Left ventricle myocardium inferior (tissue), 1 donor: ENCODE results near the gene TEKT5. TPM values are rescaled to one million over a fixed set of nuclear protein-coding genes. Genes with fewer than 3 reads are reported as not detected.

Experiments
- DNase-seq: peaks from one replicate; pipeline ENCODE4 v3.0.0-alpha.2; 2020
- H3K27ac ChIP-seq: fragments of 200-600 bp; replicated peaks from 2 replicates; pipeline ENCODE4 v1.8.0; 2021
- H3K27me3 ChIP-seq: fragments of 200-600 bp; 2 replicates; pipeline ENCODE4 v1.8.0; 2021; ENCODE audit warnings: low read depth
- H3K36me3 ChIP-seq: fragments of 200-600 bp; 2 replicates; pipeline ENCODE4 v1.8.0; 2021
- H3K4me1 ChIP-seq: fragments of 200-600 bp; 2 replicates; pipeline ENCODE4 v1.8.0; 2021
- H3K4me3 ChIP-seq: fragments of 200-600 bp; 2 replicates; pipeline ENCODE4 v1.8.0; 2021; ENCODE audit warnings: mild to moderate bottlenecking, moderate library complexity
- H3K9me3 ChIP-seq: fragments of 200-600 bp; replicated peaks from 2 replicates; pipeline ENCODE4 v1.8.0; 2021
- CTCF ChIP-seq: fragments of 200-600 bp; IDR thresholded peaks from 2 replicates; pipeline ENCODE4 v1.8.0; 2021; ENCODE audit warnings: antibody characterized with exemption, mild to moderate bottlenecking, borderline replicate concordance
- intact Hi-C: fragments of 100-400 bp; cut with micrococcal nuclease; formaldehyde crosslinking; loops from one replicate; pipeline ENCODE4 v1.11.0; 2022
- total RNA-seq: library from RNA; stranded (reverse); fragmentation: NEBNext Ultra II Directional; extraction: Animal tissue kit (Norgen Biotek cat#: 25700); gene quantifications from one replicate; pipeline ENCODE4 v1.2.1, GENCODE V29; 2021
- donor health status: DM: no; HTN: yes; CAD: no; lungs with severe emphysema.

Gene TEKT5
- total RNA-seq, 1 donor from 2014 or later, result not detected

GRCh38 chr16:10678655-10679054 lies 16.1 kb downstream of the TEKT5 start:
- H3K27me3 ChIP-seq, result no peaks in the 10 kb centered on the region
- TF ChIP-seq CTCF, result no peak
- intact Hi-C loops, result no loop called here
- H3K9me3 ChIP-seq, result no peaks in the 10 kb centered on the region
- H3K27ac ChIP-seq, result no peak overlapping the region
- peaks cover 11% of the 10 kb centered on the region for H3K4me1 ChIP-seq
- no peaks in the 10 kb centered on the region for H3K36me3 ChIP-seq
- no peak overlapping the region for H3K4me3 ChIP-seq
- DNase-seq, result no peak

- intact Hi-C loops, result no loop called here
- Histone ChIP-seq H3K4me1 (no peaks in the 10 kb centered on the region), H3K27ac (no peak overlapping the region), H3K36me3 (no peaks in the 10 kb centered on the region), H3K9me3 (no peaks in the 10 kb centered on the region), H3K27me3 (no peaks in the 10 kb centered on the region), H3K4me3 (no peak overlapping the region)
- no peak for TF ChIP-seq CTCF
- no peak for DNase-seq
Observed at GRCh38 chr16:10676284-10676683, 18.4 kb downstream of the TEKT5 start.

DNA sequence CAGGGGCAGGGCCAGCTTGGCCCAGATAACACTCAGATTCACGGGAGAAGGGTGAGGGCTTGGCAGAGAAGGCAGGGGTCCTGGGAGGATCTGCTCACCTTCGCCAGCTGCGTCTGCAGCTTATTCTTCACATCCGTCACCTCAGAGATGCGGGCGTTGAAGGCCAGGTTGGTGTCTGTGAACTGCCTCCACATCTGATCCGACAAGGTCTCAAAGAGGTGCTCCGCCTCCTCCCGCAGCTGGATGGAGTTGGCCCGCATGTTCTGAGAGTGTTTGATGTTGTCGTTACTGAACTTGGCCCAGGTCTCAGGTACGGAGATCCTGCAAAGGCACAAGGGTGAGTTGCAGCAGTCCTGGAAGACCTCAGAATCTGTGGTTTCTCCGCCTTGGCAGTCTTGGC lies 18.9 kb downstream of the TEKT5 start:
- H3K36me3 ChIP-seq, result no peaks in the 10 kb centered on the region
- H3K27ac ChIP-seq, result no peak overlapping the region
- H3K27me3 ChIP-seq, result no peaks in the 10 kb centered on the region
- no peaks in the 10 kb centered on the region for H3K4me1 ChIP-seq
- TF ChIP-seq CTCF, result no peak
- no peaks in the 10 kb centered on the region for H3K9me3 ChIP-seq
- no peak overlapping the region for H3K4me3 ChIP-seq
- DNase-seq, result no peak
- intact Hi-C loops, result no loop called here

GRCh38 chr16:10675216-10675615 lies 19.5 kb downstream of the TEKT5 start:
- no peak overlapping the region for H3K27ac ChIP-seq
- H3K9me3 ChIP-seq, result no peaks in the 10 kb centered on the region
- no peak overlapping the region for H3K4me3 ChIP-seq
- intact Hi-C loops, result no loop called here
- no peak for DNase-seq
- TF ChIP-seq CTCF, result no peak
- H3K4me1 ChIP-seq, result no peaks in the 10 kb centered on the region
- H3K36me3 ChIP-seq, result no peaks in the 10 kb centered on the region
- no peaks in the 10 kb centered on the region for H3K27me3 ChIP-seq

GRCh38 chr16:10671729-10672128 lies 23.0 kb downstream of the TEKT5 start:
- Histone ChIP-seq H3K36me3 (no peaks in the 10 kb centered on the region), H3K9me3 (no peaks in the 10 kb centered on the region), H3K4me3 (no peak overlapping the region), H3K4me1 (peaks cover 7% of the 10 kb centered on the region), H3K27ac (no peak overlapping the region), H3K27me3 (no peaks in the 10 kb centered on the region)
- intact Hi-C loops, result no loop called here
- no peak for TF ChIP-seq CTCF
- DNase-seq, result no peak

DNA sequence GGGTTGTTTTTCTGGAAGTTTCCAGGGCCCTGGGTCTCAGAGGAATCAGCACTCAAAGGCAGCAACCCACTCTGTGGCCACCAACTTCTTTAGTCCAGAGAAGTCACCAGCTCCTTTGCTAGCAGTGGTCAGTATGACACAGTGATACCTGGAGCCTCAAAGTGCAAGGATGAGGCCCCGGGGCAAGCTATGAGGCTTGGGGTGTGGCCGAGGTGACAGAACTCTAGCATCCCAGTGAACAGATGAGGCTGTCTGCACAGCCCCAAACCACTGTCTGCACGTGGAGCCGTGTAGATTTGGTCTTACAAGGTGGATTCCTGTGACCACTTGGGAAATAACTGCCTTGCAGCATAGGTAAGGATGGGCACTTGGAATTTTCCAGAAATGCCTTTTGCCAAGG lies 24.9 kb downstream of the TEKT5 start:
- intact Hi-C loops, result no loop called here
- H3K4me1 ChIP-seq, result peaks cover 7% of the 10 kb centered on the region
- no peak overlapping the region for H3K27ac ChIP-seq
- H3K9me3 ChIP-seq, result no peaks in the 10 kb centered on the region
- H3K4me3 ChIP-seq, result no peak overlapping the region
- no peaks in the 10 kb centered on the region for H3K27me3 ChIP-seq
- H3K36me3 ChIP-seq, result no peaks in the 10 kb centered on the region
- DNase-seq, result no peak
- no peak for TF ChIP-seq CTCF
